Esophagus squamous epithelium (tissue), 4 donors: ENCODE data around the gene AK6.

ENCODE experiments used
- POLR2A ChIP-seq, 4 donors: fragments of 450-650 bp; IDR thresholded peaks; one replicate each; pipeline ENCODE4 v1.6.1; 2017; ENCODE audit warnings: antibody characterized with exemption in 4 of 4, mild to moderate bottlenecking in 4 of 4, moderate library complexity in 3 of 4
- TF ChIP-seq, protein P1 (sequence below), 6 experiments: fragments of 450-650 bp in 4 of 6; fragments of 200-600 bp in 2 of 6; sonication (generic) in 2 of 6; IDR thresholded peaks; one replicate each; pipeline ENCODE4 v1.5.1; 2016 to 2019; ENCODE audit warnings: antibody characterized with exemption in 6 of 6, mild to moderate bottlenecking in 4 of 6, moderate library complexity in 4 of 6

- TF ChIP-seq, protein P1, sequence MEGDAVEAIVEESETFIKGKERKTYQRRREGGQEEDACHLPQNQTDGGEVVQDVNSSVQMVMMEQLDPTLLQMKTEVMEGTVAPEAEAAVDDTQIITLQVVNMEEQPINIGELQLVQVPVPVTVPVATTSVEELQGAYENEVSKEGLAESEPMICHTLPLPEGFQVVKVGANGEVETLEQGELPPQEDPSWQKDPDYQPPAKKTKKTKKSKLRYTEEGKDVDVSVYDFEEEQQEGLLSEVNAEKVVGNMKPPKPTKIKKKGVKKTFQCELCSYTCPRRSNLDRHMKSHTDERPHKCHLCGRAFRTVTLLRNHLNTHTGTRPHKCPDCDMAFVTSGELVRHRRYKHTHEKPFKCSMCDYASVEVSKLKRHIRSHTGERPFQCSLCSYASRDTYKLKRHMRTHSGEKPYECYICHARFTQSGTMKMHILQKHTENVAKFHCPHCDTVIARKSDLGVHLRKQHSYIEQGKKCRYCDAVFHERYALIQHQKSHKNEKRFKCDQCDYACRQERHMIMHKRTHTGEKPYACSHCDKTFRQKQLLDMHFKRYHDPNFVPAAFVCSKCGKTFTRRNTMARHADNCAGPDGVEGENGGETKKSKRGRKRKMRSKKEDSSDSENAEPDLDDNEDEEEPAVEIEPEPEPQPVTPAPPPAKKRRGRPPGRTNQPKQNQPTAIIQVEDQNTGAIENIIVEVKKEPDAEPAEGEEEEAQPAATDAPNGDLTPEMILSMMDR (IDR thresholded peaks at IDR 0.05): no peak
- no peak for TF ChIP-seq POLR2A (IDR thresholded peaks at IDR 0.05)
Observed at GRCh38 chr5:69372394-69372793, 3.1 kb upstream of the AK6 start.
